ENCODE results near the gene DTD2.
A peak's percentile ranks its signal among the peaks of the same experiment; 100 is the strongest.
"Not testable (repeated sequence)": the region's sequence is repeated elsewhere in the genome, so short reads cannot be mapped to it uniquely, and the experiment has no call there.

The DTD2 gene

DNA sequence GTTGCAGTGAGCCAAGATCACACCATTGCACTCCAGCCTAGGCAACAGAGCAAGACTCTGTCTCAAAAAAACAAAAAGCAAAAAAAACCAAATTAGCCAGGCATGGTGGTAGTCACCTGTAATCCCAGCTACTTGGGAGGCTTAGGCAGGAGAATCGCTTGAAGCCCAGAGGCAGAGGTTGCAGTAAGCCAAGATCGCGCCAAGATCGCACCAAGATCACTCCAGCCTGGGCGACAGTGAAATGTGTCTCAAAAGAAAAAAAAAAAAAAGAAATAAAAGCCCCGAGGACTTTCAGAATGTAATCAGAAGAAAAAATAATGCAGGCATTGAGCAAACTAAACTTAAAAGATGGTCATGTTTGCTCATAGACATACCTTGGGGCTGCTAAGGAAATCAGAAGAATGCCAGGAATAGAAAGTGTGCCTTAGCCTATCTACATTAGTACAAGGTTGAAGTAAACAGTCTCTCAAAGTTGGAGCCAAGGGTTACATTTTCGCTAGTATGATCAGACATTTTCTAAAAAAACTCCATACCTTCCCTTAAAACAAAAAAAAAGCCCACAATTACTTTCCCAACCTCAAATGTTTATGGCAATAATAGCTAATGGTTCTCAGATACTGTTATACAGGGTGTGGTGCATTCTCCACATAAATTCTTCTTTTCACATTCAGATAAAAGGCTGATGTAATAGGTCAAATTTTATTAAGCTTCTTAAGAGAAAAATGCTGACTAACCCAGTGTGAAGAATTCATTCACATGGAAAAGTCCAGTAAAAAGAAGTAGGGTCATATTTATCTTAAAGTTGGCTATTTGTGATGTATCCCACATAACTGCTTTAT, 15.8 kb downstream of the DTD2 start:
- no peak for DNase-seq

DNA sequence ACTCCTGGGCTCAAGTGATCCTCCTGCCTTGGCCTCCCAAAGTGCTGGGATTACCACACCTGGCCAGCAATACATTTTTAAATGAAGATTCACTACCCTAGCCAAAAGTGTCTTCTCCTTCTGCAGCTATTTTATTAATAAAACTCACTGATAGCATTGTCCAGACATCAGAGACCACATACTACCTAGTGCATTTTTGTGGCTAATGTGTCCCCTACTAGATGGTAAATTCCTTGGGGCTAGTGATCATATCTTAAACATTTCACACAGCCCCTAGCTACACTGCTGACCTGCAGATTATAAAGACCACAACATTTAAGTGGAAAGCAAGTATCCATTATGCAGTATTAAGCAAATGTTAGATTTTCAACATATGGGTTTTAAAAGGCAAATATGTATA, 17.0 kb downstream of the DTD2 start:
- no peak for DNase-seq

- DNase-seq = no peak
Measured at GRCh38 chr14:31439561-31439960, 17.7 kb downstream of the DTD2 start.

DNA sequence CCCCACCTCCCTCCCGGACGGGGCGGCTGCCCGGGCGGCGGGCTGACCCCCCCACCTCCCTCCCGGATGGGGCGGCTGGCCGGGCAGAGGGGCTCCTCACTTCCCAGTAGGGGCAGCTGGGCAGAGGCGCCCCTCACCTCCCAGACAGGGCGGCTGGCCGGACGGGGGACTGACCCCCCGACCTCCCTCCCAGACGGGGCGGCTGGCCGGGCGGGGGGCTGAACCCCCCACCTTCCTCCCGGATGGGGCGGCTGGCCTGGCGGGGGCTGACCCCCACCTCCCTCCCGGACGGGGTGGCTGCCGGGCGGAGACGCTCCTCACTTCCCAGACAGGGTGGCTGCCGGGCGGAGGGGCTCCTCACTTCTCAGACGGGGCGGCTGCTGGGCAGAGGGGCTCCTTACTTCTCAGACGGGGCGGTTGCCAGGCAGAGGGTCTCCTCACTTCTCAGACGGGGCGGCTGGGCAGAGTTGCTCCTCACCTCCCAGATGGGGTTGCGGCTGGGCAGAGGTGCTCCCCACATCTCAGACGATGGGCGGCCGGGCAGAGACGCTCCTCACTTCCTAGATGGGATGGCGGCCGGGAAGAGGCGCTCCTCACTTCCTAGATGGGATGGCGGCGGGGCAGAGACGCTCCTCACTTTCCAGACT, 20.1 kb downstream of the DTD2 start:
- not testable (repeated sequence) for DNase-seq

GRCh38 chr14:31435276-31435675, 22.0 kb downstream of the DTD2 start:
- no peak for DNase-seq

GRCh38 chr14:31430634-31431264, 26.6 kb downstream of the DTD2 start:
- DNase-seq = no peak

DNA sequence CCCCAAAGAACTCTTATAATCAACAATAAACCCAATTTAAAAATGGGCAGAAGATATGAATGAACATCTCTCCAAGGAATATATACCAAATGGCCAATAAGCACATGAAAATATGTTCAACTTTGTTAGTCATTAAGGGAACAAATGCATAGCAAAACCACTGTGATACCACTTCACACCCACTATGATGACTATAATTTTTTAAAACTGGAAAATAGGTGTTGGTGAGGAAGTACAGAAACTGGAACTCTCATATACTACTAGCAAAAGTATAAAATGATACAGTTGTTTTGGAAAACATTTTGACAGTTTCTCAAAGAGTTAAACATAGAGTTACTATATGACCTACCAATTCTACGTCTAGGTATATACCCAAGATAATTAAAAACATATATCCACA, 27.5 kb downstream of the DTD2 start:
- DNase-seq = no peak

DNA sequence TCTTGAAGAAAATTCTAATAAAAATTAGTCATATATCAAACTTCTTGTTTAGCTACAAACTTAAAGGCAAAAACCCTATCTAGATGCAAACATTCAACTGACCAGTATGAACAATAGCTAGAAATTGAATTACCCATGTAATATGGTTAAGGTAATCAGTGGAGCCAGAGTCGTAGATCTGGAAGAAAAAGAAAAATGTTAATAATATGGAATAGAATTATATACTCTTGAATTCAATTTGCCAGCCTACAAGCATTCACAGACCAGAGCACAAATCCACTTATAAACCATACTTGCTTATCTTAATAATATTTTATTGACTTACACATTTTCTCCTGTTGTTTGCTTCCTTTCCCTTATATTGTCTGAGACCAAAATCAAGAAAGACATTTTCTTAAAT, 29.3 kb downstream of the DTD2 start:
- no peak for DNase-seq

DNA sequence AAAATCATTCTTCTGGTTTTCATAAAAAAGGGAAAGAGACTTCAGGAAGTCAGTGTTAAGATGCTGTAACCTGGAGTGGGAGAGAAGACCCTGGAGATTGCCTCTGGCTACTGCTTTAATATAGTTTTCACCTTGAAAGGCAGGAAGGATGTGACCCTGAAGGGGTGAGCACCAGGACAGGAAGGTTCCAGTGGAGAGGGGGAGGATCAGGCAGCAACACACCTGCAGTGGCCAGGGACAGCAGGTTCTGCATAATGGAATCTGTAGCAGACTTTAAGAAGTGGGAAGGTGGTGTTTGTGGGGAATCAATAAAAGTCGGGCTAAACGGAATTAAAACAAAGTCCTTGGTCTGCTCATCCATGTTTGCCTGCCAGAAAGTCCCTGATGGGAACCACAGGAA, 30.6 kb downstream of the DTD2 start:
- DNase-seq = no peak

- DNase-seq = no peak
Measured at GRCh38 chr14:31425905-31426304, 31.4 kb downstream of the DTD2 start.

DNA sequence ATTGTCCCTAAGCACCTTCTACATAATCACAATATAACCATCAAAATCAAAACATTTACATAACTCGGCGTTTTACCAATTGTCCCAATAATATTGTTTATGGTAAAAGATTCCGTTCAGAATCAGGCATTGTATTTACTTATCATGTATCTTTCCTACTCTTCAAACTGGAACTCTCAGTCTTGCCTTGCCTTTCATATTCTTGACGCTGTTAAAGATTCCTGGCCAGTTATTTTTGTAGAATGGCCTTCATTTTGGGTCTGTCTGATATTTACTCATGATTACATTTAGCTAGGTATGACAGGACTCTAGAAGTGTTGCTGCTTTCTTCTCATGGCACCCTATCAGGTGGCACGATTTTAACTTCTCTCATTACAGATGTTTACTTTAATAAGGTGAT, 36.1 kb downstream of the DTD2 start:
- DNase-seq = no peak

GRCh38 chr14:31420319-31421111, 36.8 kb downstream of the DTD2 start, which contains the start of gene HEATR5A:
HEATR5A (minus strand) TSS chr14:31420550; CDS start chr14:31402975, 17,575 bp downstream.
- peak; percentile 97 for DNase-seq

DNA sequence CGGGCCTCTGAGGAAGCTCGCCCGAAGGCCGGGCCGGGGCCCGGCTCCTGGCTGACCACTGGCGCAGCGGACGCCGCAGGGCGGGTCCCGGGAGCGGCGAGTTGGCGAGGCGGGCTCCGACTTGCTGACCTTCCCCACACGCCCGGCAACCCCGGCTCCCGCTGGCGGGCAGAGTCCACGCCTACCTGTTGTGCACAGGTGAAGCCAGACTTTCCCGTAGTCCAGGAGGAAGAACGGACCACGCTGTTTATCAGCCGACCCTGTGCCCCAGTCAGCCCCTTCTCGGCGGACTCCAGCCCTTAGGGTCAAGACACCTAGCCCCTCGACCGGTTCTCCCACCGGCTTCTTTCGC, 37.4 kb downstream of the DTD2 start:
- peak; percentile 73 for DNase-seq

GRCh38 chr14:31419179-31419966, 37.9 kb downstream of the DTD2 start:
- no peak for DNase-seq

DNA sequence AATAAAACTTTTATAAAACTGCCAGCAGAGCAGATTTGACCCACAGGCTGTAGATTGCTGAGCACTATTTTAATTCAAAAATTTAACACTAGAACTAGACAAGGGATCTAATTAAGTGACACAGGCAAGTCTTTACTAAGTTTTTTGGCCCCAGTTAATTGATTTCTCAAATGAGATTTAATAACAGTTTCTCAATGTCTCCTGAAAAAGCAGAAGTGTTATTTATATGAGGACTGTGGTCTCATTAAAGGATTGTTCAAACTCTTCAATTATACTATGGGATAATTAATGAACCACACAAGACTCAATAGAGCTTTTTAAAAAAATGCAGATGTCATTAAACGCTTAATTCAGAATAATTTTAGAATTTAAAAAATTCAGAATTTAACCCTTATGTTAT, 38.9 kb downstream of the DTD2 start:
- DNase-seq = no peak

DNA sequence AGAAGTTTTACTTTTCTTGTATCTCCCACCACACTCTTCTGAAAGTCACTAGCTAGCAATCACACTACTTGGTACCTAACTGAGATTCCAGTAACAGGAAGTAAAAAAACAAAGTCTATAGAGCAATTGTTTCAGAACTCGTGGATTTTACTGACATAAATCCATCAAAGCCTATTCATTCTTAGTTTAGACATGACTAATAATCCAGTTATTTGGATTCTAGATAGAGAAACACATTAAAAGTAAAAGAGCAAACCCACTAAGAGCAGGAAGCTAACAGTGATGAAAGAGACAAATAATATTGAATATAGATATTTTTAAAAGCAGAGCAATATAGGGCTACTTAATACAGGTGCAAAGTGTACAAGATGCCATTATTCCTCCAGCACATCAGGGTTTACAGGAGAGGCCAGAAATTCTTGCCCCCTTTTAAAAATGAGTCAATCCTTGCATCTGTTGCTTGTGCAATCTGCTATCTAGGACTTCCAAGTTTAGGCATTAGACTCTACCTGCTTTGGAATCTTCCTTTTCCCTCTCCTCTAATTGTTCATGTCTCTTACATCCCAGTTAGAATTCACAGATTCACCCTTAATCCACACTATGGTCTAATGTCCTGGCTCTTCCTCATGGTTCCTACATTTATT, 43.0 kb downstream of the DTD2 start:
- DNase-seq = no peak

GRCh38 chr14:31411218-31411727, 46.0 kb downstream of the DTD2 start:
- DNase-seq = no peak

DNA sequence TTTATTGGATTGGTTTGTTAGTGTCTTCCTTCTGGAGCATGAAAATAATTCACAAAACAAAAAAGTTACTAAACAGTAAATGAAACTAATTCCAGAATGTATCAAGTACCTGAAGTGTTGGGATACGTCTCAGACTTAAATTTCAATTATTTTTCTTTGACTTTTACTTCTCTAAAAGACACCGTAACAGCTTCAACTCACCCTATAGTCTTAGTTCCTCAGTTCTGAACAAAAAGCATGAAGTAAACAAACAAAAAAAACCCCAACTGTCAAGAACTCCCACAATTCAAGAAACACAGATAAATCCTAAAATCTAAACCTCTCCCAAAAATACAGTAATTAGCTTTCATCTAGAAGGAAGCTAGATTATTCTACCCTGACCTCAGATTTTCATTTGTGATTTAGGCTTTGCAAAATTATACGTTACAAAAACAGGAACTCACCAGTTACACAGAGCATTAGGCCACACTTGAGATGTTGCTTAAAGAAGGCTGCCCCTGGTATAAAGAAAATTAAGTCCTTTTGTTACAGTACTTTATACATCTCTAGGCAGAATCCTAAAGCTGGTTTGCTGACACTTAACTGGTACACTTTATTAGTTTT, 47.2 kb downstream of the DTD2 start:
- DNase-seq = no peak

GRCh38 chr14:31408421-31408820, 48.9 kb downstream of the DTD2 start:
- no peak for DNase-seq

GRCh38 chr14:31405599-31406232, 51.6 kb downstream of the DTD2 start:
- no peak for DNase-seq

- no peak for DNase-seq
Measured at GRCh38 chr14:31405106-31405505, 52.2 kb downstream of the DTD2 start.

Data from activated effector memory CD4-positive, alpha-beta T cell treated with anti-CD3 and anti-CD28 coated beads, Interleukin-2, amount 50 U/mL, for 16 hours (primary cell).